Spleen (tissue), 11 donors: ENCODE data around the gene ZSCAN20. TPM values are rescaled to one million over a fixed set of nuclear protein-coding genes. Genes with fewer than 3 reads are reported as not detected.

Source experiments
- DNase-seq: peaks from one replicate; pipeline ENCODE4 v3.0.0-alpha.2; 2020
- H3K27ac ChIP-seq, 8 donors: fragments of 200-600 bp; sonication (generic) in 7 of 8; 1 replicate in 4 of 8; 2 replicates in 4 of 8; pipeline versions ENCODE4 v1.5.0 to v1.8.0; 2016 to 2021; ENCODE audit warnings: inconsistent platforms in 4 of 8, mild to moderate bottlenecking in 4 of 8, moderate library complexity in 1 of 8
- H3K27me3 ChIP-seq, 7 donors: fragments of 200-600 bp; sonication (generic) in 6 of 7; replicated peaks in 1 of 7; 1 replicate in 4 of 7; 2 replicates in 3 of 7; pipeline versions ENCODE4 v1.5.0 to v1.8.0; 2016 to 2021; ENCODE audit warnings: inconsistent platforms in 3 of 7, mild to moderate bottlenecking in 1 of 7
- H3K36me3 ChIP-seq, 6 donors: fragments of 200-600 bp; sonication (generic) in 5 of 6; 1 replicate in 4 of 6; 2 replicates in 2 of 6; pipeline versions ENCODE4 v1.5.0 to v1.8.0; 2016 to 2021; ENCODE audit warnings: inconsistent platforms in 2 of 6
- H3K4me1 ChIP-seq, 6 donors: fragments of 200-600 bp; sonication (generic) in 5 of 6; 1 replicate in 3 of 6; 2 replicates in 3 of 6; pipeline versions ENCODE4 v1.5.0 to v1.8.0; 2016 to 2021; ENCODE audit warnings: inconsistent platforms in 3 of 6
- H3K4me3 ChIP-seq, 8 donors: fragments of 200-600 bp; sonication (generic) in 7 of 8; 1 replicate in 4 of 8; 2 replicates in 4 of 8; pipeline versions ENCODE4 v1.5.0 to v1.8.0; 2016 to 2021; ENCODE audit warnings: inconsistent platforms in 4 of 8, mild to moderate bottlenecking in 4 of 8, moderate library complexity in 2 of 8
- H3K9me3 ChIP-seq, 8 donors: fragments of 200-600 bp; sonication (generic) in 7 of 8; 1 replicate in 4 of 8; 2 replicates in 4 of 8; pipeline versions ENCODE4 v1.5.0 to v1.8.0; 2016 to 2021; ENCODE audit warnings: inconsistent platforms in 4 of 8
- POLR2A ChIP-seq, 3 donors: fragments of 450-650 bp; IDR thresholded peaks; one replicate each; pipeline ENCODE4 v1.5.1; 2017; ENCODE audit warnings: antibody characterized with exemption in 3 of 3, mild to moderate bottlenecking in 1 of 3
- POLR2AphosphoS5 ChIP-seq, 3 donors: sonication (generic); formaldehyde crosslinking; IDR thresholded peaks; one replicate each; pipeline ENCODE4 v1.5.1; 2017; ENCODE audit warnings: antibody characterized with exemption in 3 of 3
- WGBS, 5 donors: extraction: QIAGEN DNeasy Blood & Tissue Kit in 3 of 5; methylation state at CpG; one replicate each; pipeline versions ENCODE4 v1.1.5 to v1.1.7; 2013 to 2018; 5-methylcytosine and 5-hydroxymethylcytosine counted together
- intact Hi-C: fragments of 100-400 bp; cut with DNase I; formaldehyde crosslinking; loops from one replicate; pipeline ENCODE4 v1.15.0; 2023; ENCODE audit warnings: low total_unique reads
- polyA plus RNA-seq, 3 donors: library from polyadenylated mRNA; stranded (reverse); fragments of 200-250 nt; gene quantifications; one replicate each; pipeline ENCODE4 v1.2.1, GENCODE V29; 2013
- total RNA-seq, 7 donors: library from RNA; depleted of rRNA in 3 of 7; stranded (reverse); fragments of >200 nt in 3 of 7; fragmentation: NEBNext Ultra II Directional in 4 of 7; extraction: Animal tissue kit (Norgen Biotek cat#: 25700) in 4 of 7; gene quantifications; one replicate each; pipeline versions ENCODE4 v1.1.0 to v1.2.1, GENCODE V29; 2016 to 2021
- TF ChIP-seq, protein P1 (sequence below), 11 experiments: fragments of 200-600 bp in 7 of 11; fragments of 450-650 bp in 4 of 11; sonication (generic) in 4 of 11; IDR thresholded peaks in 8 of 11; conservative IDR thresholded peaks in 3 of 11; 1 replicate in 7 of 11; 2 replicates in 4 of 11; pipeline versions ENCODE4 v1.4.0 to v1.8.0; 2016 to 2021; ENCODE audit warnings: antibody characterized with exemption in 11 of 11, inconsistent platforms in 4 of 11, mild to moderate bottlenecking in 1 of 11
- donor health status: healthy with polysubstance abuse.
- donor health status: DM: no; HTN: no; CAD: no; lungs with moderate emphysema.
- donor health status: DM: no; HTN: no; CAD: no.
- donor health status: Bipolar disorder and iron deficiency.
- donor health status: healthy.
- donor health status: DM: no; HTN: no; CAD: no.
- donor health status: DM: yes; HTN: yes; CAD: no.

ZSCAN20 gene
- total and polyA plus RNA-seq, 10 donors: 0.28 to 6.2 (median 4.2) TPM

GRCh38 chr1:33477451-33477850, 5.0 kb downstream of the ZSCAN20 start:
- H3K4me1 ChIP-seq: peaks cover 9 to 36% (median 16%) of the 10 kb centered on the region in 6 donors
- H3K36me3 ChIP-seq: peaks cover 0 to 36% (median 11%) of the 10 kb centered on the region in 6 donors
- TF ChIP-seq, protein P1, sequence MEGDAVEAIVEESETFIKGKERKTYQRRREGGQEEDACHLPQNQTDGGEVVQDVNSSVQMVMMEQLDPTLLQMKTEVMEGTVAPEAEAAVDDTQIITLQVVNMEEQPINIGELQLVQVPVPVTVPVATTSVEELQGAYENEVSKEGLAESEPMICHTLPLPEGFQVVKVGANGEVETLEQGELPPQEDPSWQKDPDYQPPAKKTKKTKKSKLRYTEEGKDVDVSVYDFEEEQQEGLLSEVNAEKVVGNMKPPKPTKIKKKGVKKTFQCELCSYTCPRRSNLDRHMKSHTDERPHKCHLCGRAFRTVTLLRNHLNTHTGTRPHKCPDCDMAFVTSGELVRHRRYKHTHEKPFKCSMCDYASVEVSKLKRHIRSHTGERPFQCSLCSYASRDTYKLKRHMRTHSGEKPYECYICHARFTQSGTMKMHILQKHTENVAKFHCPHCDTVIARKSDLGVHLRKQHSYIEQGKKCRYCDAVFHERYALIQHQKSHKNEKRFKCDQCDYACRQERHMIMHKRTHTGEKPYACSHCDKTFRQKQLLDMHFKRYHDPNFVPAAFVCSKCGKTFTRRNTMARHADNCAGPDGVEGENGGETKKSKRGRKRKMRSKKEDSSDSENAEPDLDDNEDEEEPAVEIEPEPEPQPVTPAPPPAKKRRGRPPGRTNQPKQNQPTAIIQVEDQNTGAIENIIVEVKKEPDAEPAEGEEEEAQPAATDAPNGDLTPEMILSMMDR (IDR thresholded peaks at IDR 0.05 in 8 of 11, conservative IDR thresholded peaks at IDR 0.05 in 3 of 11): no peak
- no peak for TF ChIP-seq POLR2AphosphoS5 (IDR thresholded peaks at IDR 0.05)
- no peak for TF ChIP-seq POLR2A (IDR thresholded peaks at IDR 0.05)
- no peaks in the 10 kb centered on the region for H3K9me3 ChIP-seq
- WGBS, 5 donors: 59 to 69% (median 60%) methylated on average over 4 of the region's 4 CpGs
- DNase-seq: no peak
- intact Hi-C loops: no loop called here
- H3K4me3 ChIP-seq: no peak overlapping the region
- no peak overlapping the region for H3K27ac ChIP-seq
- no peaks in the 10 kb centered on the region for H3K27me3 ChIP-seq

- 93 to 97% (median 95%) methylated on average over 2 of the region's 2 CpGs for WGBS, 5 donors
- no peak for DNase-seq
- no peak overlapping the region for H3K27ac ChIP-seq
- H3K4me1 ChIP-seq: peaks cover 0 to 6% (median 0%) of the 10 kb centered on the region in 6 donors
- peaks cover 0 to 64% (median 14%) of the 10 kb centered on the region in 6 donors for H3K36me3 ChIP-seq
- intact Hi-C loops: no loop called here
- H3K27me3 ChIP-seq: no peaks in the 10 kb centered on the region
- no peak for TF ChIP-seq POLR2A (IDR thresholded peaks at IDR 0.05)
- TF ChIP-seq POLR2AphosphoS5 (IDR thresholded peaks at IDR 0.05): no peak
- TF ChIP-seq, protein P1 (IDR thresholded peaks at IDR 0.05 in 8 of 11, conservative IDR thresholded peaks at IDR 0.05 in 3 of 11): no peak
- H3K9me3 ChIP-seq: peaks cover 0 to 25% (median 18%) of the 10 kb centered on the region in 8 donors
- H3K4me3 ChIP-seq: no peak overlapping the region
These were observed 10.0 kb downstream of the ZSCAN20 start for GRCh38 chr1:33482412-33482811.

DNA sequence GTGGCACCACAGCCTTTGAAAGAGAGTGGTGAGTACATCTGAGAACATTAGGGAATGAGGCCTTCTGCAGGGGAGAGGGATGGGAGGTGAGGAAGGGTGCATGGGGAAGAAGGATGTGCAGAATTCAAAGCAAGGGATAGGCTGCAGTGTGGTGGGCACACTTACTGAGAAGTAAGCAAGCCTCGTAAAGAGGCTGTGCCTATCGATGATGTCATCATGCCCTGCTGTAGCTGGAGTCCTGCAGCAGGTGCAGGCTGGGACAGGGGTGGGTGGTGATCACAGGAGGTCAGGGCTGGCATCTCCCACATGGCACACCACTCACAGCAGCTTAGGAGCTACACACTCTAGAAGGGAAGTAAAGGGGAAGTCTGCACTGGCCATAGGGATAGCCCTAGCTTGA, 16.2 kb downstream of the ZSCAN20 start:
- Histone ChIP-seq H3K4me1 (no peaks in the 10 kb centered on the region), H3K36me3 (peaks cover 4 to 80% (median 47%) of the 10 kb centered on the region in 6 donors), H3K4me3 (no peak overlapping the region), H3K27ac (no peak overlapping the region), H3K9me3 (peaks cover 0 to 48% (median 27%) of the 10 kb centered on the region in 8 donors), H3K27me3 (no peaks in the 10 kb centered on the region)
- DNase-seq: no peak
- 91 to 98% (median 94%) methylated on average over 2 of the region's 2 CpGs for WGBS, 5 donors
- TF ChIP-seq POLR2A (IDR thresholded peaks at IDR 0.05) (no peak), POLR2AphosphoS5 (IDR thresholded peaks at IDR 0.05) (no peak)
- TF ChIP-seq, protein P1 (IDR thresholded peaks at IDR 0.05 in 8 of 11, conservative IDR thresholded peaks at IDR 0.05 in 3 of 11): no peak
- intact Hi-C loops: no loop called here

DNA sequence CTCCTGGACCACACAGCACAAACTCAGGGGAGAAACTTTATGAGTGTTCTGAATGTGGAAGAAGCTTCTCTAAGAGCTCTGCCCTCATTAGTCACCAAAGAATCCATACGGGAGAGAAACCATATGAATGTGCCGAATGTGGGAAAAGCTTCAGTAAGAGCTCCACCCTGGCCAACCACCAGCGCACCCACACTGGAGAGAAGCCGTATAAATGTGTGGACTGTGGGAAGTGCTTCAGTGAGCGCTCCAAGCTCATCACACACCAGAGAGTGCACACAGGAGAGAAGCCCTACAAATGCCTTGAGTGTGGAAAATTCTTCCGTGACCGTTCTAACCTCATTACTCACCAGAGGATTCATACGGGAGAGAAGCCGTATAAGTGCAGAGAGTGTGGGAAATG, 22.5 kb downstream of the ZSCAN20 start:
- Histone ChIP-seq H3K27me3 (no peaks in the 10 kb centered on the region), H3K4me3 (no peak overlapping the region), H3K4me1 (no peaks in the 10 kb centered on the region), H3K36me3 (peaks cover 11 to 70% (median 45%) of the 10 kb centered on the region in 6 donors), H3K9me3 (peaks cover 15 to 77% (median 45%) of the 10 kb centered on the region in 8 donors), H3K27ac (no peak overlapping the region)
- TF ChIP-seq, protein P1 (IDR thresholded peaks at IDR 0.05 in 8 of 11, conservative IDR thresholded peaks at IDR 0.05 in 3 of 11): no peak
- TF ChIP-seq POLR2A (IDR thresholded peaks at IDR 0.05) (no peak), POLR2AphosphoS5 (IDR thresholded peaks at IDR 0.05) (no peak)
- intact Hi-C loops: no loop called here
- DNase-seq: no peak
- 95 to 98% (median 97%) methylated on average over 8 to 9 of the region's 9 CpGs for WGBS, 5 donors
